Chondrocyte (in vitro differentiated cells): ENCODE results near the gene VTCN1. TPM values are rescaled to one million over a fixed set of nuclear protein-coding genes. Genes with fewer than 3 reads are reported as not detected.

ENCODE experiments used
- DNase-seq: peaks from one replicate; pipeline ENCODE4 v3.0.0; 2021; ENCODE audit warnings: mixed read lengths, low spot score
- H3K27ac Mint-ChIP-seq: one replicate; pipeline ENCODE4 v1.8.0; 2021; ENCODE audit warnings: mild to moderate bottlenecking, moderate library complexity, mixed read lengths; ENCODE audit not compliant: unreplicated experiment
- H3K27me3 Mint-ChIP-seq: 2 replicates; pipeline ENCODE4 v1.8.0; 2021; ENCODE audit warnings: low read depth, mixed read lengths
- H3K36me3 Mint-ChIP-seq: 2 replicates; pipeline ENCODE4 v1.8.0; 2021; ENCODE audit warnings: low read depth, mixed read lengths
- H3K4me1 Mint-ChIP-seq: 2 replicates; pipeline ENCODE4 v1.8.0; 2021; ENCODE audit warnings: low read depth, mild to moderate bottlenecking, mixed read lengths
- H3K4me3 Mint-ChIP-seq: one replicate; pipeline ENCODE4 v1.8.0; 2021; ENCODE audit warnings: mild to moderate bottlenecking, moderate library complexity, mixed read lengths; ENCODE audit not compliant: unreplicated experiment
- H3K9me3 Mint-ChIP-seq: 2 replicates; pipeline ENCODE4 v1.8.0; 2021; ENCODE audit warnings: low read depth, mixed read lengths
- total RNA-seq: library from RNA; stranded (reverse); gene quantifications from 3 replicates; pipeline ENCODE4 v1.2.1, GENCODE V29; 2021
- TF ChIP-seq, protein P1 (sequence below): fragments of 200-600 bp; sonication (generic); IDR thresholded peaks from 2 replicates; pipeline ENCODE4 v1.5.0; 2021; ENCODE audit warnings: antibody characterized with exemption, mild to moderate bottlenecking, moderate library complexity

The VTCN1 gene
- total RNA-seq, 1 donor from 2014 or later: not detected

DNA sequence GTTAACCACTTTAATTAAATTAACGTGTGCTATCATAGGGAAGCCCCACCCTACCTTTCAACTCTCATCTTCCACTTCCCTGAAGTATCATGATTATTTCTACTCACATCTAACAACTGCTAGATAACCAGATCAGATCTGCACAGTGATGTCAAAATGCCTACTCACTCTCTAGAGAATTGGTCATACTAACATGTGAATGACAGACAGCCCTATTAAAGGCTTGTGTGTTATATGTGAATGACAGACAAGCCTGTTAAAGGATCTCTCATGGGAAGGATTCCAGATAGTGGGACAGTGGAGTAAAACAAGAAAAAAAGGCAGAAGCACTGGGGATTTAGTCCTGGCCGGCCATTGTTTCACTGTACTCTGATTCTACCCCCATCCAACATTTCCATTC is 12.6 kb downstream of the VTCN1 start:
- Mint-ChIP-seq H3K4me1 (no peaks in the 10 kb centered on the region), H3K27me3 (peaks cover 11% of the 10 kb centered on the region), H3K4me3 (no peak overlapping the region), H3K36me3 (no peaks in the 10 kb centered on the region), H3K27ac (no peak overlapping the region), H3K9me3 (peaks cover 8% of the 10 kb centered on the region)
- TF ChIP-seq, protein P1, sequence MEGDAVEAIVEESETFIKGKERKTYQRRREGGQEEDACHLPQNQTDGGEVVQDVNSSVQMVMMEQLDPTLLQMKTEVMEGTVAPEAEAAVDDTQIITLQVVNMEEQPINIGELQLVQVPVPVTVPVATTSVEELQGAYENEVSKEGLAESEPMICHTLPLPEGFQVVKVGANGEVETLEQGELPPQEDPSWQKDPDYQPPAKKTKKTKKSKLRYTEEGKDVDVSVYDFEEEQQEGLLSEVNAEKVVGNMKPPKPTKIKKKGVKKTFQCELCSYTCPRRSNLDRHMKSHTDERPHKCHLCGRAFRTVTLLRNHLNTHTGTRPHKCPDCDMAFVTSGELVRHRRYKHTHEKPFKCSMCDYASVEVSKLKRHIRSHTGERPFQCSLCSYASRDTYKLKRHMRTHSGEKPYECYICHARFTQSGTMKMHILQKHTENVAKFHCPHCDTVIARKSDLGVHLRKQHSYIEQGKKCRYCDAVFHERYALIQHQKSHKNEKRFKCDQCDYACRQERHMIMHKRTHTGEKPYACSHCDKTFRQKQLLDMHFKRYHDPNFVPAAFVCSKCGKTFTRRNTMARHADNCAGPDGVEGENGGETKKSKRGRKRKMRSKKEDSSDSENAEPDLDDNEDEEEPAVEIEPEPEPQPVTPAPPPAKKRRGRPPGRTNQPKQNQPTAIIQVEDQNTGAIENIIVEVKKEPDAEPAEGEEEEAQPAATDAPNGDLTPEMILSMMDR: no peak
- DNase-seq: no peak

DNA sequence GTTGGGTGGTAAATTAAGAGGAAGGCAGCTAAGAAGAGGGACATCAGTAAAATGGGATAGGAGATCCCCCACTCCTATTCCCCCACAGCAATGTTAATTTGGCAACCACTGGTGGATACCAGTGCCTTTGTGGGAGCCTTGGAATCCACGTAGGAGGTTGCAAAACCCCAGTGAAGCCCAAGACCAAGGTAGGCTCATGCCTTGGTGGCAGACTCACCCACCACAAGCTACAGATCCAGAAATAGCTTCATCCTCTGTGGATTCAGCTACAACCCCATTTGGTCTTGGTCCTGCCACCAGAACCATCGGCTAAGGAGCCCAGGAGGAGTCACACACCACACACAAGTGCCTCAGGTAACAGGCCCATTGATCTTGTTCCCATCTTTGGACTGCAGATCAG is 21.0 kb downstream of the VTCN1 start:
- peaks cover 4% of the 10 kb centered on the region for H3K36me3 Mint-ChIP-seq
- TF ChIP-seq, protein P1: no peak
- no peak for DNase-seq
- no peak overlapping the region for H3K4me3 Mint-ChIP-seq
- no peak overlapping the region for H3K27ac Mint-ChIP-seq
- H3K9me3 Mint-ChIP-seq: peaks cover 23% of the 10 kb centered on the region
- no peaks in the 10 kb centered on the region for H3K27me3 Mint-ChIP-seq
- H3K4me1 Mint-ChIP-seq: no peaks in the 10 kb centered on the region

DNA sequence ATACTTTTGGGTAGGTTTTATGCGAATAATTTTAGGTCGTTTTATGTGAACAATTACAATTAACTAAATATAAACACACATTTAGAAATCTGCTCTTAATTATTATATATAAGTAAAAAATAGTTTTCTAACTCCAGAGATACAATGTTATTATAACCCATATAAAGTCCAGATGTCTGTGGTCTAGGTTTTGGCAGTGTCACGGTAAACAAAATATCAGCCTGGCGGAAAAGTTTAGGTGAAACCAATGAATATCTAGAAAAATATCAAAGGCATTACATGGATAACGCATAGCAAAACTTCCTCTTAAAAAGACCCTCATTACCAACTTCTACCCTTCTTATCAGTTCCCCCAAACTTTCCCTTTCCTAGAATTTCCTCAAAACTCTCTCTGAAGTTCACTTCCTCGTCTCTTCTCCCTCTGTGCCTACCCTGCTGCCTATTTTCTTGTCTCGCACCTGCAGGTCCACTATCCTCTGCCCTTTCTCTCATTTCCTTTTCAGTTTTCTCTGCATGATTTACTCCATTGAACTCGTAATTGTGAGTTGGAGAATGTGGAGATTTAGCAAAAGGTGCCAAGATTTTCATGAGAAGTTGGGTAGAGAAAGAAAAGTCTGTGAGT is 21.8 kb downstream of the VTCN1 start:
- H3K9me3 Mint-ChIP-seq: peaks cover 23% of the 10 kb centered on the region
- H3K4me3 Mint-ChIP-seq: no peak overlapping the region
- peaks cover 4% of the 10 kb centered on the region for H3K36me3 Mint-ChIP-seq
- H3K27me3 Mint-ChIP-seq: no peaks in the 10 kb centered on the region
- H3K4me1 Mint-ChIP-seq: no peaks in the 10 kb centered on the region
- no peak for DNase-seq
- TF ChIP-seq, protein P1: no peak
- no peak overlapping the region for H3K27ac Mint-ChIP-seq

DNA sequence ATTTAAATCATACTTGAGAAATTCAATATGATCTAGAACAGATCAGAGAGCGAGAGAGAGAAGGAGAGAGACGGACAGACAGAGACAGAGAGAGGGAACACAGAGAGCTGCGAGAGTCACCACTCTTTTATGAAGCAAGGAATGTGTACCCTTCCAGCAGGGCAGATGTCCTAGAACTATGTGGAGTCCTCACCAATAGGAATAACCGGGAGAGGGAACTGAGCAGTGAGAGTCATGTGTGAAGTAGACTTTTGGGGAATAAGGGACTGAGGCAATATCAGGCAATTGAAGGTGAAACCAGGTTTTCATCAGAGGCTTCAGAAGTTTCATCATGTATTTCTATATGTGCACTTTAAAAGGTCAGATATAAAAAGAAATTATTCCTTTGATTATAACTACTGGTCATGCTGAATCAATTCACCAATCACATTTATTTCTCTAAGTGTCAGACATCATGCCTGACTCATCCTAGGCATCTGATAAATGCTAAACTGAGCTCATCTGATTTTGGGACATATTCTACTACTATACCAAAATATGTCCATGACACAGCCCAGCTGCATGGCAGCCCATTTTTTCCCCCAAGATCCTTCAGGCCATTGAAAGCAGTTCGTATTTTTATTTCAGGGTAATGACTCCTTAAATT is 22.4 kb downstream of the VTCN1 start:
- no peak for DNase-seq
- Mint-ChIP-seq H3K9me3 (peaks cover 17% of the 10 kb centered on the region), H3K27me3 (no peaks in the 10 kb centered on the region), H3K4me1 (no peaks in the 10 kb centered on the region), H3K36me3 (peaks cover 4% of the 10 kb centered on the region), H3K4me3 (no peak overlapping the region), H3K27ac (no peak overlapping the region)
- TF ChIP-seq, protein P1: no peak

DNA sequence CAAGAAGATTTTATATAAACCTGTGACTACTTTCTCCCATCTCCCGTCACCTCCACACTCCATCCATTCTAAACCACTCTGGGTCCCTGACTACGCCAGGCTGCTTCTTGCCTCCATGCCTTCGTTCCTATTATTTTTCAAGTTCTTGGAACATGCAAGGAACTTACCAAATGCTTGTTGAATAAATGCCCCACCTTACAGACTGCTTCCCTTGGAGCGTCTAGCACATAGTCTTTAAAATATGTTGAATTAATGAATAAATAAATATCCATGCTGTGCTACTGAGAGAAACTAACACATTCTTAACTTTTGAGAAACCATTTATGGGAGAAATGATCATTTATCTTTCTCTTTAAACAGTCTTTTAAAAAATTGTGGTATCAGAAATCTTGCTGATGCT is 27.6 kb downstream of the VTCN1 start:
- H3K9me3 Mint-ChIP-seq: no peaks in the 10 kb centered on the region
- TF ChIP-seq, protein P1: no peak
- H3K36me3 Mint-ChIP-seq: no peaks in the 10 kb centered on the region
- no peak for DNase-seq
- no peaks in the 10 kb centered on the region for H3K4me1 Mint-ChIP-seq
- H3K27ac Mint-ChIP-seq: no peak overlapping the region
- H3K27me3 Mint-ChIP-seq: no peaks in the 10 kb centered on the region
- H3K4me3 Mint-ChIP-seq: no peak overlapping the region
